ENCODE data around the gene EYA2. TPM values are rescaled to one million over a fixed set of nuclear protein-coding genes. Genes with fewer than 3 reads are reported as not detected.

Gene EYA2
- total RNA-seq, 1 experiment from 2014 or later = 0.74 TPM

- no peak overlapping the region for H4K8ac ChIP-seq (replicated peaks; ENCODE audit: insufficient read length, low read depth, low read length)
- H3T11ph ChIP-seq (ENCODE audit: low read length) = no peak overlapping the region
- no peak overlapping the region for H3K4me2 ChIP-seq (ENCODE audit: insufficient read depth, insufficient read length, low read length)
- no peak overlapping the region for H3K23ac ChIP-seq (ENCODE audit: insufficient read length, low read depth, low read length)
- H3K27me3 ChIP-seq (ENCODE audit: insufficient read depth, low read length) = no peaks in the 10 kb centered on the region
- no peak for TF ChIP-seq CTCF (conservative IDR thresholded peaks at IDR 0.05)
- H2BK15ac ChIP-seq (ENCODE audit: low read depth, low read length) = no peak overlapping the region
- DNase-seq = no peak
- no peaks in the 10 kb centered on the region for H3K9me3 ChIP-seq (ENCODE audit: control insufficient read depth, low read depth, low read length)
- no peak overlapping the region for H2AK5ac ChIP-seq (ENCODE audit: insufficient read length, low read length)
- no peak overlapping the region for H4K5ac ChIP-seq (ENCODE audit: insufficient read length, low read depth, low read length)
- no CpG with 5 or more reads among the region's 7 CpGs for WGBS (ENCODE audit: extremely low coverage, insufficient read length, low lambda C conversion rate)
- H3K14ac ChIP-seq (ENCODE audit: insufficient read depth, low read length) = no peak overlapping the region
- H2BK120ac ChIP-seq (ENCODE audit: low read depth, low read length, poor library complexity, severe bottlenecking) = no peak overlapping the region
- no peak overlapping the region for H3K18ac ChIP-seq (ENCODE audit: insufficient read length, low read depth, low read length)
- H3K79me1 ChIP-seq (ENCODE audit: insufficient read depth, low read depth, low read length, poor library complexity, severe bottlenecking) = peaks cover 6% of the 10 kb centered on the region
- no peaks in the 10 kb centered on the region for H3K23me2 ChIP-seq (ENCODE audit: insufficient read length, low read depth, low read length, poor library complexity, severe bottlenecking)
- Mint-ChIP-seq H3K27ac (peak overlapping the region in 1 of 3 experiments; percentile 64; a peak in 1 of 7 replicates), H3K4me3 (no peak overlapping the region), H3K36me3 (ENCODE audit: insufficient read depth in 1 of 3, low read depth in 3 of 3) (peaks cover 45 to 57% (median 50%) of the 10 kb centered on the region in 3 experiments), H3K9me3 (no peaks in the 10 kb centered on the region; a peak in 1 of 5 replicates), H3K27me3 (ENCODE audit: low read depth) (no peaks in the 10 kb centered on the region), H3K4me1 (peaks cover 4 to 10% of the 10 kb centered on the region in 2 experiments; a peak in 3 of 4 replicates)
- no peak overlapping the region for H3K27ac ChIP-seq (ENCODE audit: insufficient read length, low read depth, low read length)
- H2AFZ ChIP-seq (ENCODE audit: low read length) = no peak overlapping the region
- H2BK20ac ChIP-seq (ENCODE audit: low read depth, low read length, poor library complexity, severe bottlenecking) = no peak overlapping the region
- no peak overlapping the region for H4K91ac ChIP-seq (ENCODE audit: insufficient read length, low read depth, low read length)
- no peak overlapping the region for H2BK5ac ChIP-seq (ENCODE audit: insufficient read length, low read length)
- no peak overlapping the region for H3K4ac ChIP-seq (ENCODE audit: low read depth, low read length)
- peaks cover 6% of the 10 kb centered on the region for H3K79me2 ChIP-seq (ENCODE audit: insufficient read depth, low read length)
- no peaks in the 10 kb centered on the region for H4K20me1 ChIP-seq (ENCODE audit: control insufficient read depth, insufficient read depth, insufficient read length)
- no peak overlapping the region for H3K56ac ChIP-seq (ENCODE audit: insufficient read length, low read depth, low read length)
- H3K4me1 ChIP-seq (ENCODE audit: insufficient read depth, low read length) = no peaks in the 10 kb centered on the region
- H2BK12ac ChIP-seq (ENCODE audit: insufficient read length, low read depth, low read length) = no peak overlapping the region
- H3K9ac ChIP-seq (ENCODE audit: extremely low read depth, insufficient read length, low read length) = no peak overlapping the region
Measured at GRCh38 chr20:47216819-47217410, 322.3 kb downstream of the EYA2 start.
